Central memory CD4-positive, alpha-beta T cell (primary cell): ENCODE measurements around the gene SH3GL3.

Source experiments
- DNase-seq: peaks from one replicate; pipeline ENCODE4 v3.0.0; 2022

The SH3GL3 gene

DNA sequence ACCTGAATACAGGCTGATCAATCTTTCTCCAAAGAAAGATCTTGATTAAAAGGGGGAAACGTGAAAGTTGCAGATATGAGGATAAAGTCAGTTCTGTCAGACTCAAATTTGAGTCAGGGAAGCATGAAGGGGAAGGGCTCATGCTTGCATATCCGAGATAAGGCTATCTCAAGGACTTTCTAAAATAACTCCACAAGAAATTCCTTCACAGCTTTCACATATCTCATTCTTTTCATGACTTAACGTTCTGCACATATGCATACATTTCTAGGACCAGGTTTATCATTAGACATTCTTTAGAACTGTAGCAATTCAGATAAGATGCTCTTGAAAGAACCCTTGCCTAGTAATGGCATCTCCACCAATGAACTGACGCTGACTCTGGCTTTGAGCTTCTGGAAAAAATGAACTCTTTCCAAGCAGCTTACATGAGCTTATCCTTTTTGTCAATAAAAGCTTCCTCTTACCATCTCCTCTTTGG is 15.9 kb downstream of the SH3GL3 start:
- DNase-seq = no peak

DNA sequence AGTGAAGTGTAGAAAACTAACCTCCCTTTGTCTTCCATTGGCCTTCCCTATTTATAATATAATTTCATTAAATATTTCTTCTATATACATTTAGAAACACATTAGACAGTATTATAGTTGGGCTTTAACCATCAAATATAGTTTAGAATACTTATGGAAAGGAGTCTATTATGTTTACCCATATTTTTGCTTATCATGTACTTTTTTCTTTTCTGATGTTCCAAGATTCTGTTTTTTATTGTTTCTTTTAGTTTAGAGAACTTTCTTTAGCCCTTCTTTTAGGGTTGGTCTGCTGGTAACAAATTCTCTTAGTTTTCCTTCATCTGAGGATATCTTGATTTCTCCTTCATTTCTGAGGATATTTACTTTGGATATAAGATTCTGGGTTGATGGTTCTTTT is 23.7 kb downstream of the SH3GL3 start:
- no peak for DNase-seq

DNA sequence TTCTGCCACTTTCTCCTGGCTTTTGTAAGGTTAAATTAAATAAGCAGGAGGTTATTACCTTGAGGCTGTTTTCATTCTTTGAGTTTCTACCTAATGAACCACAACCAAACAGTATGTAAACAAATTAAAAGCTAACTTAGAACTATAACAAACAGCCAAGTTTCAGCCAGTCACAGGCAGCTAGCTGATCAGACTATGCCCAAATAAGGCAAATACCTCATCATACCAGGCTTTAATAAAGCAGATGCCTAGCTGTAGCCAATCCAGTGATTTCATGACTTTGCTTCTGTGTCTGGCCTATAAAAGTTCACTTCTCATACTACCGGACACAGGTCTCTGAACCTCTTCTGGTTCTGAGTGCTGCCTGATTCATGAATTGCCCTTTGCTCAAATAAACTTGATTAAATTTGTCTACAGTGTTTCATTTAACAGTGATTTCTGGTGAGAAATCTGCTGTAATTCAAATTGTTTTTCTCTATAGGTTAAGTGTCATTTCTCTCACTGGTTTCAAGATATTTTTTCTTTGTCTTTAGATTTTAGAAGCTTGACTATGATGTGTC is 24.2 kb downstream of the SH3GL3 start:
- no peak for DNase-seq

DNA sequence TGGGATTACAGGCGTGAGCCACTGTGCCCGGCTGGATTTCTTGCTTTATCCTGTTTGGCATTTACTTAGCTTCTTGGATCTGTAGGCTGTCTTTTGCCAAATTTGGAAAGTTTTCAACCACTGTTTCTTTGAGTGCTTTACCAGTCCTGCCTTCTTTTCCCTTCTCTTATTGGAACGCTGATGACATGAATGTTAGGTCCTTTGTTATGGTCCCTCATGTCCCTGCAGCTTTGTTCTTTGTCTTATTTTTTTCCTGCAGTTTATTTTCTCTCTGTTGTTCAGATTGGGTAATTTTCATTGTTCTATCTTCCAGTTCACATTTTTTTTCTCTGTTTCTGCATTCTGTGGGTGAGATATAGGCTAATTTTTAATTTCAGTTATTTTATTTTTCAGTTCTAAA is 25.0 kb downstream of the SH3GL3 start:
- DNase-seq = no peak

DNA sequence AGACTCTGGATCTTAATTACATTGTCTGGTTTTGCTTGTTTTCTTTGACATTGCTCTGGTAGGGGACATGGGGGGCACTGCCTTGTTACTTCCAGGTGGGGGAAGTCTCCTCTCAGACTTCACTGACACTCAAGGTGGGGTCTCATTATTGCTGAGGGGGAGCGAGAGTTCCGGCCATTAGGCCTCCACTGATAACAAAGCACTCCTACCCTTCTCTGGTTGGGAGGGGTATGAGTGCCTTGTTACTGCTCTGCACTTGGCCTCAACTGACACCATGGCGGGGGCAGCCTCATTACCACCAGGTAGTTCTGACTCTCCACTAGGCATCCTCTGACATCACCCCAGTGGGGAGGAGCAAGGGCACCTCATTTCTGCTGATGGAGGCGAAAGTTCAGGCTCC is 25.7 kb downstream of the SH3GL3 start:
- no peak for DNase-seq

DNA sequence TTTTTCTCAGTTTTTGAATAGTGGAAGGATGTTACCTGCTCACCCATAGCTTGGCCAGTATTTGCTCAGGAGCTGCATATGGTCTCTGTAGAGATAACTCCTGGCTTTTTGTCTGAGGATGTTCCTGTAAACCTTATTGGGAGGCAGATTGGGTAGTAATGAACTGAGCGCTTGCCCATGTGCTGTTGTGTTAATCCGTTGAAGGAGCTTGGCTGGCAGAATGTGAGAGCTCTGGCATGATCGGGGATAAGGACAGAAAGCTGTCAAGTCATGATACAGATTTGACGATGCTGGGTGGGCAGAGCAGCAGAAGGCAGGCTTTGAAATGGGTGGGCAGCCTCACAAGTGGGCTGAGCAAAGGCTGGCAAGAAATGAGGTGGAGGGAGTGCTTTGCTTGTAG is 27.4 kb downstream of the SH3GL3 start:
- no peak for DNase-seq

DNA sequence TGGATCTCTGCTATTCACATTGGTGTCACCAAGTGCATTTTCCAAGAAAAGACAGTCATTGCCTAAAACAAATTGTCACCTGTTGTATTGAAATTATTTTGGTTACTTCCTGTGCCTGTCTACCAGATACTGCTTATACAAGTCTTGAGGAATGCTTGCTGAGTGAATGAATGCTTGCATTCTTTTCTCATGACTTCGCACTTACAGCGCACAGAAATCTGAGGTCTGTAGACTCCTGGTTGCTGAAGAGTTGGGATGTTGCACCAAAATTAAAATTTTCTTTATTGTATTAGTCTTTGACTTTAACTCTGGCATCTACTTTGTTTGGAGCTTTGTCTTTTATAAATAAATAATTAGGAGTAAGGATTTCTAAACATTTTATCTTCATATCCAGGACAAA is 28.4 kb downstream of the SH3GL3 start:
- DNase-seq = no peak

DNA sequence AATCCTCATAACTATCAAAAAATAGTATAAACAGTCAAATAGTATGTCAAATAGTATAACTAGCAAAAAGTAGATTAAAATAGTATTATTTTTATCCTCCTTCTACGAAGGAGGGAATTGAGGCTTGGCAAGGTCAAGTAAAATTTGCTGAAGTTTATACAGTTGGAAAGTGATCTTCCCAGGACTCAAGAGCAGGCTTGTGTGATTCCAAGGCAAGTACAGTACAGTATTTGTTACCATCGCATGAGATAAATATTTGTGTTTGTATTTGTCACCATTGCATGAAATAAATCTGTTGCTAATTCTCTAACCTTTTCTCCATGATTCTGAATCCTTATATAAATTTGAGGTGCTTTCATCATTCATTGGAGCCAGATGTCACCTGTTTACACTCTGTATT is 28.9 kb downstream of the SH3GL3 start:
- DNase-seq = no peak

DNA sequence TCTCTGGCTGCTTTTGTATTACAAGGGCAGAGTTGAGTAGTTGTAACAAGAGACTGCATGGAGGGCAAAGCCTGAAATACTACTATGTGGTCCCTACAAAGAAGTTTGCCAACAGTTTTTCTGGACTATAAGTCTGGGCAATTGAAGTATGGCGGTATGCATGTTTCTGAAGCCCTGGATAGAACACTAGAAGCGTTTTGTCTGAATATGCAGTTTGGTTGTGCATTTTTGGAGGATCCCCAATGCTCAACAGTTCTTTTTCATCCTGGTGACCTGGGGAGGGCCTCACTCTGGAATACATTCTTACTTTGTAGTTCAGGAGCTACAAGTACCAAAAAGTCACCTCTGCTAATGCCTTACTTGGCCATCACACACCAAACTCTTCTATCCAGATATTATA is 29.6 kb downstream of the SH3GL3 start:
- DNase-seq = no peak

DNA sequence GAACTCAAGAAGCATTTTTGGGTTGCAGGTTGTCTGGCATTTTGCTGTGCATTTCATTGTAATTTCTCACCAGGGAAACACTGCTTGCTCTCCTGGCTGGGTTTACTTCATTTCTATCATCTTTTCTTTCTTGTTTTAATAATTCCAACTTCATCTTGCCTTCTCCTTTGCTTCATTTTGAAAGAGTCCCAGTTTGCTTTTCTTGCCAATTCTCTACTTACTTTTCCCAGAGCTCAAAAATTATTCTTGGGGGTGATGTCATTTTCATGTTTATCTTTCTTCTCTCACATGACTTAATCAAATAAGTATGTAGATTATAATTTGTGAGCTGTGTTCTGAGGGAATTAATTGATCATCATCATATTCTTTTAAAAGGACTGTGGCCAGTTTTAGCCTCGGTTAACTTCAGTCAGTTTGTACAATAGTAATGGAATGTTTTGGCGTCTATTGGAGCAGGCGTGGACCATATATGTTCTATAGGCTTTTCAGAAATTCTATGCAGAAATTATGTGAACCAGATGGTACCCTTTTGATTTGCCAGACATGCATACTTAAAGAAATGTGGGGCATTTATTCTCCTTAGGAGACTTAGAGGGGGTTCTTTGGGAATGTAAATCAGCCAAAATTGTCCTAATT is 30.1 kb downstream of the SH3GL3 start:
- no peak for DNase-seq

DNA sequence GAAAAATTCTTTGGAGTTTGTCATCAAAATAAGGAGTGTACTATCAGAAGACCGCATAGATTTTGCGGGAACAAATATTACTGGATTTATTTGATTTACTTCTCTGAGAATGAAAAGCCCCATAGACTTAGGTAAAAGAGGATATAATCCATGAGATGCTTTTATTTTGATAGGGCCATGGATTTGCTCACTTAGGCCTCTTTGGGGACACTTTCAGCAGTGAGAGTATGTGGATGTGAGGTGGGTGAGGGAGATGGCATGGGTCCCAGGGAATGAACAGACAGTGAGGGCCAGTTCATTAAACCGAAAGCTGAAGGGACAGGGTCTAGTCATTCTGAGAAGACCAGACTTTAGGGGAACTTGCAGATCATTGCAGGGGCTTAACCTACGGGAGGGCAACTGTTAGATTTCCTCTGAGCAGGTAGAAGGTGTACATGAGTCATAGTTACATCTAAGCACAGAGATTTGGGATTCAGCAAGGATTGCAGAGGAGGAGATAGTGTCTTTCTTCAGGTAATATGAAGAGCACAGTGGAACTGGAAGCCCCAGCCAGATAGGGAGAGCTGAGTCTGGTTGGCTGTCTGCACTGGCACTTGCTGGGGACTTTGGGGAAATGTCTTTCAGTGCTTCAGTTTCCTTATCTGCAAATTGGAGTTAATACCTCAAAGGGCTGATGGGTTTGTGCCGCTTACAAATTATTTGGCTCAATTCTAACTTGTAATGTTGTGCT is 30.8 kb downstream of the SH3GL3 start:
- DNase-seq = no peak

DNA sequence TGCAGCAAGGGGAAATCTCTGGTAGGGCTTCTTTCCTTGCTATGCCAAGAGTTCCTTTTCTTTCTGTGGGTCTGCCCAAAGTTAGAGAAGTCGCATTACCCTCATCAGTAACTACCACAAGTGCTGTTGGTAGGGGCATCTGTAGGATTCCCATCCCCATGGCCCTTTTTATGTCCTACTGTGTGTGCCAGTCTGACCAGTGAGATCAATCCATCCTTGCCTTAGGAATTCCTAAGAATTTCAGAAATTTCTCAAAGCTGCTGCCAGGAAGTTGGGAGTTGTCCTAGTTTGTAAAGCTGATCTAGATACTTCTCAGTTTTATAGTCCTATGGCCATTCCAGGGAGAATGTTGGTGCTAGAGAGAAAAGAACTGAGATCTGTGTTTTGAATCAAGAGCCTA is 36.5 kb downstream of the SH3GL3 start:
- no peak for DNase-seq

DNA sequence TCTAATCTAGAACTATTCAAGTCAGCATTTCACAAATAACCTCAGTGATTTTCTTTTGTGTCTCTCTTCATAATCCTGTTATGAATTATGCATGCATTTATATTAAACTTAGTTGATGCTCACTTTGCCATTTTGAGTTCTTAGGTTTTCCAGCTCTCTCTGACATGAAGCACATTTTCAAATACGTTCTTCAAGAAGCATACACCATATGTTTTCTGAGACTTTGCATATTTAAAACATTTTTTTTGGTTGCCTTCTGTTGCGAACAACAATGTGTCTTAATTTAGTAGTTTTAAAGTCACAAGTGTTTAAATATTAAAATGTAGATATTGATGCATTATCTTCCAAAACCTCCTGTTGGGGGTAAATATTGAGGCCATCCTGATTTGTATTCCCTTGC is 37.5 kb downstream of the SH3GL3 start:
- no peak for DNase-seq

DNA sequence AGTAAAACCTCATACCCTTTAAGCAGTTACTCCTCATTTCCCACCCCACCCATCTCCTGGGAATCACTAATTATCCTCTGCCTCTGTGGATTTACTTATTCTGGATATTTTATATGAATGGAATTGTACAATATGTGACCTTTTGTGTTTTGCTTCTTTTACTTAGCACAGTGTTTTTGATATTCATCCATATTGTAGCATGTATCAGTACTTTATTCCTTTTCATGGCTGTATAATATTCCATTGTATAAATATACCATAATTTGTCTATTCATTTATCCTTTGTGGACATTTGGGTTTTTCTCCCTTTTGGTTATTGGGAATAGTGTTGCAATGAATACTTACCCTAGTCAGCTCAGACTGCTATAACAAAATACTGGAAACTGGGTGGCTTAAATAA is 39.2 kb downstream of the SH3GL3 start:
- no peak for DNase-seq

DNA sequence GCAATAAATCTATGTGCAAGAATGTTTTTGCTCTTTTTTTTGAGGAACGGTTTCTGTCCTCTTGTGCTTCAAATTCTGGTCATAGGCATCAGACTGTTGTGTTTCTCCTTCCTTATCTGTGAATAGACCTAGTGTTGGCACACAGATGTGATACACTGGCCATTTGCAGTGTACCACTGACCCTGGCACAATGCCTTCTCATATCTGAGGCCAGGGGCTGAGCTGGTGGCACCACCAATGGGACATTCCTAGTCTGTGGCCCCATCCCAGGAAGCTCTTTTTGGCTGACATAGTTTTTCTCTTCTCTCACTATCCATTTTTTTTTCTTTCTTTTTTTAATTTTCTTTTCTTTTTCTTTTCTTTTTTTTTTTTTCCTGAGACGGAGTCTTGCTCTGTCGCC is 40.4 kb downstream of the SH3GL3 start:
- no peak for DNase-seq

DNA sequence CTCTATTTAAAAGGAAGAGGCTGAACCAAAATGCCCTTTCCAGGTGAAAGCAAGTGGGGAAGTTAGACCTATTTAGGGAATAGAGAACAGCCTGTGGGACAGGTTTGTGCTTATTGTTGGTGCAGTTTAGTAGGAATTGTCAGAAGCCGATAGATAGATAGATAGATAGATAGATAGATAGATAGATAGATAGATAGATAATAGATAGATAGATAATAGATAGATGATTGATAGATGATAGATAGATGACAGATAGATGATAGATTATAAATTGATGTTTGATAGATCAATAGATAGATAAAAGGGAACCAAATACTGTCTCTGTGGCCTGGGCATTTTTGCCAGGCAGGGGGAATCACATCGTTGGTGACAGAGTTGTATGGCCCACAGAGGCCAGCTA is 42.5 kb downstream of the SH3GL3 start:
- no peak for DNase-seq

DNA sequence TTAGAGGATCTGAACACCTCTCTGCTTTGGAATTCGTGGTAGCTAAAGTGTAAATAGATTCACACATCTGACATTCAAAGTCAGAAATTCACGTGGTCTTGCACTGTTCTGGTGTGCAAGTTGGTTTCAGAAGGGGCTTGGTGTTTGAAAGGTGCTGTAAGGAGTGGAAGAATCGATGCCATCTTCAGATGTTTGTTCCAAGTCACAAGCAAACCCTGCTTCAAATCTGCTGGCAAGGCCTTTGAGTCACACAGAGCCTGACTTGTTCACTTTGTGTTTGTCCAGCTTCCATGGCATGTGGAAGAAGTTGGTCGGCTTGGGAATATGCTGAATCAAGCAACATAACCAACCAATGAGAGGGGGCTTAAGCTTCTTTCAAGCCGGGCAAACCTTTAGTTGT is 44.3 kb downstream of the SH3GL3 start:
- no peak for DNase-seq

DNA sequence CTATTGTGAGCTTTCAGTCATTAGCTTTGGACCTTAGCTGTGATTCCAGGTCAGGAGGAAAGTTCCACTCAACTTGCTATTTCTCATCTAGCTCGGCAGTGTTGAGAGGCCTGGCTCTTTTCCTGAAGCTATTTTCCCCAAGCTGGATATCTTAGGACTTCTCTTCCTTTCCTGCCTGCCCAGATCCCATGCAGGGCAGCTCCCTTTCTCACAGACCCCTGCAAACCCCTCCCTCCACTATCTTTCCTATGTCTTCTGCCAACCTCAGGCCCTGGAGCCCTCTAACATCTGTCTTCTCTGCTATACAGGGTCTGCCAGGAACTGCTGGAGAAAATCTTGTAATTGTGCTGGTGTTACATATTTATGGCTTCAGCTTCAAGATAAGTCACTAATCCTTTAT is 49.6 kb downstream of the SH3GL3 start:
- DNase-seq = no peak

DNA sequence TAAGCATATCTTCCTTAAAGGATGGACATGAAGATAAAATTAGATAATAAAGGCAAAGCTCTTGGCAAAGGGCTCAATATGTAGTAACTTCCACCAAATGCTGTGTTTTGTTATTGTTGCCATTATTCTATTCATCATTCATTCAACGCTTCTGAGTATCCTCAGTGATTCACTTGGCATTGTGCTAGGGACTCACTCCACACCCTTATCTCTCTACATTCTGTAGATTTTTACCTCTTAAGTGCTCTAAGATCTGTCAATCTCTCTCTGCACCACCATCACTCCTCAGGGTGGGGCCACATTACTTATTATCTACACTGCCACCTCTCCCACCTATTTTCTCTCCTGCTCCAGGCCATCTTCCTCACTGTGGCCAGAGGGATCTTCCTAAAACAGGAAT is 51.2 kb downstream of the SH3GL3 start:
- DNase-seq = no peak

DNA sequence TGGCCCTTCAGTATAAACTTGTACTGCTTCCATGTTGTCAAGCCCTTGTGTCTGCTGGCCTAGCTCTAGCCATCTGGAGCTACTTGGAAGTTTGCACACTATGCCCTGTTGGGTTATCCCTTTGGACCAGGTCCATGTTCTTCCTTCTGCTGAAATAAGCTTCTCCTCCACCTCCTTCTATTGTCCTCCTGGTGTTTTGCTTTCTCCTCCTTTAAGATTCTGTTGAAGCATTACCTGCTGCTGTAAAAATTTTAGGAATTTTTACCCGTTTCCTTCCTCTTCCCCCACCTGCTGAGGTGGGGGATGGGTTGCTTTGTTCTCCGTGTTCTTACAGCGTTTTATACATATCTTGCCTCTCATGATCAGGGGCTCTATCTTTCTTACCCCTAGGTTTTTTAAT is 51.7 kb downstream of the SH3GL3 start:
- no peak for DNase-seq

DNA sequence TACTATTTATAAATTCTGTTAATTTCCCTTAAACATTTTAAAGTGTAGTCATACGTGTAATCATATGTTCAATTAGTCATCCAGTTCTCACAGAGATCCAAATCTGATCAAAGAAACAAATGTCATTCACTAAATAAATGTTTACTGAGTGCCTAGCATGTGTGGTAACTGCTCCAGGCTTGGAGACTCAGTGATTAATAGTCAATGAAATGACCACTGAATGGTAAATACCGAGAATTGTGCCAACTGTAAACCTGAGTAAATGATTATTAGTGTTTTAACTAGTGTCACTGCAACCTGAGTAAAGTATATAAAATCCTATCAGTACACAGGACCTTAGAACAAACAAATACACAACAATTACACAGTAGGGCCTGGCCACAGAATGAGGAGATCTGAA is 52.3 kb downstream of the SH3GL3 start:
- no peak for DNase-seq

DNA sequence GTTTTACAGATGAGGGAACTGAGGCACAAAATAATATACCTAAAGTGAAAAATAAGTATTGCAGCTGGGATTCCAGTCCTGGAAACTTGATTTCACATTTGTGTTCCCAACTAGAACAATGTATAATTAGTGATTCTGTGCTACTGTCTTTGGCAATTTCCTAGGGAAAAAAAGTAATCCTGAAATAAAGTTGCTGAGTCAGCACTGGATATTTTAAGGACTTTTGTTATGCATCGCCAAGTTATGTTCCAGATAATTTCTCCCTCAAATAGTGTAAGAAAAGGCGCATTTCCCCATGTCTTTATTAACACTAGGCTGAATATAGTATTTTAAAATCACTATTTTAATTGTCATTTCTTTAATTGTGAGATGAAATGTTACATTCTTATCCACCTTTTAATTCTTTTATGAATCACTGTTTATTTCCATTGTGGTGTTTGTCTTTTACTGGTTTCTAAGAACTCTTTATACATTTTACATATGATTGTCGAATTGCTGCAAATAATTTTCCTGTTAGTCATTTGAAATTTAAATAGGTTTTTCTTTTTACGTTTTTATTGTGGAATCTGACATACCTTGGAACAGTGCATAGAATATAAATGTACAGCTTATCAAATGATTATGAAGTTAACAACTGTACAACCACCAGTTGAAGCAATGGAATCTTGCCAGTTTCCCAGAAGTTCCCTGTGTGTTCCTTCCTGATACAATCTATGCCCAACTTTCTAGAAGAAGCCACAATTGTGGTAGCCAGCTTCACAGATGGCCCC is 56.6 kb downstream of the SH3GL3 start:
- DNase-seq = no peak

DNA sequence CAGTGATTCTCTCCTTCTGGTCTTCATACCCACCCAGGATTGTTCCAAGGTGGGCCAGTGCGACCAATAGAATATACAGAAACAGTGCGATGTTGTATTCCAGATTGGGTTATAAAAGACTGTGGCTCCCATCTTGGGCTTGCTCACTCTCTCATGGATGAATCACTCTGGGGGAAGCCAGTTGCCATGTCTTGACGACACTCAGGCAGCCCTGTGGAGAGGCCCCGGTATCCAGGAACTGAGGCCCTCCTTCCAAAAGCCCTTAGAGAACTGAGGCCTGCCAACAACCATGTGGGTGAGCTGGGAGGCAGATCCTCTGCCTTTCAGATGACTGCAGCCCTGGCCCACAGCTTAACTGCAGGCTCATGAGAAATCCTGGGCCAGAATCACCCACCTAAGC is 57.2 kb downstream of the SH3GL3 start:
- DNase-seq = no peak

DNA sequence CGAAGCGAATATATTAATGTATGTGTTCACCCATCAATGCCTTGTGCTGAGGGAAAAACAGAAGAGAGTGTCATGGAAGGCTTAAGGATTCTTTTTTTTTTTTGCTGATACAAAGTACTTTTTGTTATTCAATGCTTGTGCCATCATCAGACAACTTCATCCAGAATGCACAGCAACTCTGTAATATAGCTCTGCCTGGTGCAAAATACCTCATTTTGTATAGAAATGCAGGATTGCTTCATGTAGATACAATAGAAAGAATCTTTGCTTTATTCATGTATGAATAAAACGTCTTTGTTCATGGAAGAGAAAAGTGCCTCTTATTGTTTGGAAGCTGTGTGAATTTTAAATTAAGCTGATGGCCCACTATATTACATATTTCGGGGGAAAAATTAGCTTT is 62.9 kb downstream of the SH3GL3 start:
- DNase-seq = no peak
